Hematopoietic multipotent progenitor cell treated with erythropoietin and hydrocortisone succinate and interleukin-3 and kit ligand, for 15 days (in vitro differentiated cells): ENCODE data around the gene PRDM16.

Source experiments
- DNase-seq: peaks from one replicate; pipeline ENCODE4 v3.0.0-alpha.2; 2015; ENCODE audit warnings: low spot score

PRDM16 gene

GRCh38 chr1:3124246-3124645, 55.2 kb downstream of the PRDM16 start:
- DNase-seq, result no peak

DNA sequence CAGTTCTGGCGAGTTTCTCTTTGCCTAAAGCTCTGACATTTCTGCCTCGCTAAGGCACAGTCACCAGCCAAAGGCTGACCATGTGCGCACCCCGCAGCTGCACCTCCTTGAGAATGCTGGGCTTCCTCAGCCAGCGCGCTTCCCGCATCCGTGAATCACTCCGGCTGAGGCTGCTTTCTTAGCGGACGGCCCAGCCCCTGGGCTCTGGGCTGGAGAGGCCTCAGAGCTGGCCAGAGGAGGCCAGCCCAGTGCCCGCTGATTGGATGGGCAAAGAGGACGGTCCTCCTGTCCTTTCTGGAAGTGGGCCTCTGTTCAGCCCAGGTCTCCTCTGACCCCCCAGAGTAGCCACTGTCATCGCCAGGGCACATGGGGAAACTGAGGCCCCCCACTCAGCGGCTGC, 56.1 kb downstream of the PRDM16 start:
- no peak for DNase-seq

DNA sequence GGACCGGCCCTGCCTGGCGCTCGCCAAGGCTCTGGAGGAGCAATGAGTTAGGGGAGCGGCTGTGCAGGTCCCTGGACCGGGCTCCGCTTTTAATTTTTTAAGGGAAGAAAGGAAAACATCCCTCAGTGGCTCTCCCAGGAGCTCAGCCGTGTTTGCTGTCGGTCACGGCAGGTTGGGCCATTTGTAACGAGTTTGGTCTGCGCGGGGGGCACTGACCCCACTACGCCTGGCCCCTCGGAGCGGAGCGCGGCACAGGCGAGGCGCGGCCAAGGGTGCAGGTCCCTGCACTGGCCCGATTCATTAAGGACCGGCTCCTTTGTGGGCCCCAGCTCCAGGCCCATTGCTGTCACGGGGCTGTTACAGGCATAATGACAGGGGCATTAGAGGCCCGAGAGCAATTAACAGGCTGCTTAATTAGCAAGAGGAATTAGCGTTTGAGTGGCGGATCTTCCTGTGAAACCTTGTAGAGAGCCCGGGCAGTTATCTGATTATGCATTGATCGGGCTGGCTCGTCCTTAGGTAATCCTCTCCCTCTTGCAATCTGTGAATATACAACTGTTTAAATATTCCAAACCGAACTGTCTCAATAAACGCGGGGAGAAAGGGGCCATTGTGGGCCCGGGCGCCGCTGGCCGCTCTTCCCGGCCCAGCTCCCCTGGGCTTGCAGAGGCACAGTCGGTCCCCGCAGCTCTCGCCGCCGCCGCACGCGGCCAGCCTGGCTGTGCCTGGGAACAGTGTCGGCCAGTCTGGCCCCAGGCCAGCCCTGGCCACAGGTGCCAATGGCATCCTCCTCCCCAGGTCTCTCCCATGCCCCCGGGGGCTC, 56.8 kb downstream of the PRDM16 start:
- no peak for DNase-seq

GRCh38 chr1:3126756-3127678, 58.0 kb downstream of the PRDM16 start:
- DNase-seq, result no peak

DNA sequence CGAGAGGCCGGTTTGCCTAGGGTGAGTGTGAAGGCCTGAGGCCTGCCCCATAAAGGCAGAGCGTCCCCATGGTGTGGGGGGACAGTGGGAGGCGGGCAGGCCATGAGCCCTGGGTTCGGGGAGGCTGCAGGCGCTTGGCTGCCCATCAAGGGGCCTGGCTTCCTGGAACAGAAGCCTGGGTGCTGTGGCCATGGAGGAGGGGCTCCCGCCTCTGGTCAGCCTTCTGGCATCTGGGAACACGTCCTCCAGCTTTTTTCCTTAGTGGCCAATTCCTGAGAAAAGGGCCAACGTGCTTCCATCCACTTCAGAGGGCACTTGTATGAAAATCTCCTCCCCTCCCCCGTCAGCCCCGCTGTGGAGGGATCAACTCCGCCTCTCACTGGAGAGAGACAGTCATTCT, 58.7 kb downstream of the PRDM16 start:
- DNase-seq, result no peak

DNA sequence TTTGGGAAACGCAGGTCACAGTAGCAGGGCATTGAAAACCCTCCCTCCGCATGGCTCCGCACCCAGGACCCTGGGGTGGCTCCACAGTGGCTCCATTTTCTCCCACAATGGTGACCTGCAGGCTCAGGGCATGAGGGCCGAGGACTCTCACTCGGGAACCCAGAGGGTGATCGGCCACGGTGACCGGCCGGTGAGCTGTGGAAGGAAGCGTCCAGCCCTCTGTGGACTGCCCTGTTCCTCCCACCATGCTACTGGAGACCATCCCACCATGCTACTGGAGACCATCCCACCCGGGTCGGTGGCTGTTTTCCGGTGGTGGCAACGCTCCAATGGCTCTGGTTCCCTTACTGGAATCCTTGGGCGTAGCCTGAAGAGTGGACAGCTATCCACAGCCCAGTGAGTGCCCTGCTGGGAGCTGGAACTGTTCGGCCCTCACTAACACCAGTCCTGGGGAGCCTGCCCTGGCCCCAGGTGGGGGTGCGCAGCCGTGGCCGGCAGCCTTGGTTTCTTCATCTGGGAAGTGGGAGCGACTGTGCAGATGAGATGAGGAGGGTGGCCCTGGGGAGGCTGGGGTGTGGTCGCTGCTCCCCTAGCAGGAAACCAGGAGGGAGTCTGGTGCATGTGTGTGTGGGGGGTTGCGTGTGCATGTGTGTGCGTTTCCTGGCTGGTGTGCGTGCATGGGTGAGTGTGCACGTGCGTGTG, 59.6 kb downstream of the PRDM16 start:
- no peak for DNase-seq

DNA sequence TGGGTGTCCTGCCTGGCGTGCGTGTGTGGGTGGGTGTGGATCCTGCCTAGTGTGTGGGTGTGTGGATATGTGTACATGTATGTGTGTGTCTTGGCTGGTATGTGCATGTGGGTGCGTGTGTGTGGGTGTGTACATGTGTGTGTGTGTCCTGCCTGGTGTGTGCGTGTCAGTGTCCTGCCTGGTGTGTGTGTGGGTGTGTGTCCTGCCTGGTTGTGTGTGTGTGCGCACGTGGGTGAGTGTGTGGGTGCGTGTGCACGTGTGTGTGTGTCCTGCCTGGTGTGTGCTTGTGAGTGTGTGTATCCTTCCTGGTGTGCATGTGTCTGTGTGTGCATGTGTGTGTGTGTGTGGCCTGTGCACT, 60.1 kb downstream of the PRDM16 start:
- no peak for DNase-seq

DNA sequence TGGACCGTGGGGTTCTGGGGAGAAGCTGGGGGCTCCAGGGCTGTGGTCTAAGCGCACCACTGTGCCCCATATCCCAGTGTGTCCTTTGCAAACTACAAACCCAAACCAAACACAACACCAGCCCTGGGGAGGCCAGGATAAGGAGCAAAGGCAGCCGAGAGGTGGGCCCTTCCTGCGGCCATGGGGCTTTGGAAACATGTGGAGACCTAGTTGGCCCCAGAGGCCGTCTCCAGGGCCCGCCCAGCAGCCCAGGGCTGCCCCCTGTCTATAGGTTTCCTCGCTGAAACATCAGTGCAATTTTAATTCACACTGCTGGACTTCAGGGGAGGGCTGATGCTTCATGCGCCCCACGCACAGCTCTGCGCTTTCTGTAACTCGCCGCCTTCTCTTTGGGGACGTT, 61.3 kb downstream of the PRDM16 start:
- no peak for DNase-seq

GRCh38 chr1:3132660-3133059, 63.7 kb downstream of the PRDM16 start:
- no peak for DNase-seq

GRCh38 chr1:3133686-3134085, 64.7 kb downstream of the PRDM16 start:
- no peak for DNase-seq

DNA sequence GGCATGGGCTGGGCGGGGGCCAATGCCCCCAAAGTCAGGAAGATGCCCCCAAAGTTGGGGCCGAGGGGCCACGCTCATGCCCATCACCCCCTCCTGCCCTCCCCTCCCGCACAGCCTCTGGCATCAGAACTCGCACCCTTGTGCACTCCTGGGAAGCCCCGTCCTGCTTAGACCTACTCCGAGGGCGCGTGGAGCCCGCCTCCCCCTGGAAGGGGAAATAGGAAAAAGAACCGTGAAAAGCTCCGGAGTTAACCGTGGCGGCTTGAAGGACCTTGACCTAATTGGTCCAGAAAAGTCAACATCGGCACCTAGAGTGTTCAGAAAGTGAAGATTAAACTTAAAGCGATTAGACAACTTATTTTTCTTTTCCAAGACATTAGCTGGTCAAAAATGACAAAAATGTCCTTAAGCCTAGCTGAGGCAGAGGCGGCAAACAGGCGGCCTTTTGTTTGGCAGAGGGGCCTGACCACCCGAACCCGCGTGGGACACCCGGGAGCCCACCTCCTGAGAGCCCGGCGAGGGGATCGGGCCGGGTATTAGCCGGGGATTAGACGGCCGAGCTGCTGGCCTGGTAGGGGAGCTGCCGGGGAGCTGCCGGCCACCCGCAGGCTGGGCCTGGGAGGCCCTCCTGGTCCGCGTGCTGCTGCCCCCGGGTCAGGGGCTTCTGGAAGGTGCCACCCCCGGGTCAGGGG, 65.5 kb downstream of the PRDM16 start:
- DNase-seq, result no peak

DNA sequence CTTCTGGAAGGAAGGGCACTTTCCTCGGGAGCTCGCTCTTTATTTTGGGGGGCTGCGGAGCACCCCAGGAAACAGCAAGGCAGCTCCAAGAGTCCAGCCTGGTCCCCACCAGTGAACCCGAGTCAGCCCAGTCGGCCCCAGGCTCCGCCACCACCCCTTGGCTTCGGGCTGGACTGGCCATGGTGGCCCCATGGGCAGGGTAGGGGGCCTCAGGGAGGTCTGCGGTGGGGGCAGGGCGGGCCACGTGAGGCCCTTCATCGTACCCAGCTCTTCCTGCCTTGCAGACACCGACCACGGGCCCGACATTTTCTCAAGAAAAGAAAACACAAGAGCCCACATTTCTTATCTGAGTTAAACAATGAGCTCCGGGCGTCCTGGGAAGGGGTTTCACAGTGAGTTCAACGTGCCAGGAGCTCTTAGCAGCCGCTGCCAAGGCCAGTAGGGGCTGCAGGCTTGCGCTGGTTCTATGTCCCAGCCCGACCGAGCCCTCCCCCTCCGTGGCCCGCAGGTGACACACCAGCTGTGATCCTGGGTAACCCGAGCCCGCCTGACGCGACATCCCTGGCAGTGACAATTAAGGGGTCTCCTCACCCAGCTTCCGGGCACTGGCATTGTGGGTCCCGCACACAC, 66.2 kb downstream of the PRDM16 start:
- no peak for DNase-seq

GRCh38 chr1:3135744-3136455, 66.9 kb downstream of the PRDM16 start:
- DNase-seq, result no peak

GRCh38 chr1:3136532-3136931, 67.5 kb downstream of the PRDM16 start:
- no peak for DNase-seq

DNA sequence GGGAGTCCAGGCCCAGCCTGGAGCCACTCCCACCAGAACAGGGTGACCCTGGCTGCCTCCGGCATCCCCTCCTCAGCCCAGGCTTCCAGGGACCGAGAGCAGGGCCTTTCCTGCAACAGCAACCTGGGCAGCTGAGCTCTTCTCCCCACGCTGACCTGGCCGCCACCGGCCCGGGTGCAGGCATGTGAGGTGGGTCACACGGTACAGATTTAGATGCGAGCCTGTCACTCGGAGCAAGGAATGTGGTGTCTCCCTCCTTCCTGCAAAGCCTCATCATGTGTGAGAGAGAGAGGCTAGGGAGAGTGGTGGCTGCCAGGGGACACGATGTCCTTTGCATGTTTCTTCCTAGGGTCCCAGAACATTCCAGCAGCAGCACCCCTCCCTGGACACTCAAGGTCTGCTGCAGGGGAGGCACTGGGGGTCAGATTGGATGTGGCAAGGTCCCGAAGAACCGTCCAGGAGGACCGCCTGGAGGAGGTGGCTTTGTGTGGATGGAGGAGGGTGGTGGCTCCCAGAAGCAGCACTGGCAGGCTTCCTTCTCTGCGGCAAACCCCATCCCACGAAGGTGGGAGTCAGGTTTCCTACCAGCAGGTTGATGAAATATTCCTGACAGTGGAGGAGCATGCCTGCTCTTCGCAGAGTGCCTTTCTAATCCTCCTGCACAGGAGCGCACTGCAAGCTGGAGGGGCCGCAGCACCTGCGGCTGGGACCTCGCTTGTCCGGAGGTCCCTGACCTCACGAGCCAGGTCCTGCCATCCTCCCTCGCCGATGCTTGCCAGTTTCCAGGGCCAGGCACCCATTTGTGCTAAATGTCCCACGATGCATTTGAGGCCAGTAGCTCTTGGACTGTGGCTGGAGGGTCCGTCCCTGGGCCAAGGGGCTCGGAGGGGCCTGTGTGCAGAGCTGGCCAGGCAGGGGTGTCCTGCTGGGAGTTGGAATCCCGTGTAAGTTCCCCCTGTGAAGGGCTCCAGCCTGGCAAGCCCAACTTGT, 68.4 kb downstream of the PRDM16 start:
- no peak for DNase-seq

- no peak for DNase-seq
Measured at GRCh38 chr1:3138623-3139151, 69.7 kb downstream of the PRDM16 start.

GRCh38 chr1:3139451-3139852, 70.4 kb downstream of the PRDM16 start:
- DNase-seq, result no peak

DNA sequence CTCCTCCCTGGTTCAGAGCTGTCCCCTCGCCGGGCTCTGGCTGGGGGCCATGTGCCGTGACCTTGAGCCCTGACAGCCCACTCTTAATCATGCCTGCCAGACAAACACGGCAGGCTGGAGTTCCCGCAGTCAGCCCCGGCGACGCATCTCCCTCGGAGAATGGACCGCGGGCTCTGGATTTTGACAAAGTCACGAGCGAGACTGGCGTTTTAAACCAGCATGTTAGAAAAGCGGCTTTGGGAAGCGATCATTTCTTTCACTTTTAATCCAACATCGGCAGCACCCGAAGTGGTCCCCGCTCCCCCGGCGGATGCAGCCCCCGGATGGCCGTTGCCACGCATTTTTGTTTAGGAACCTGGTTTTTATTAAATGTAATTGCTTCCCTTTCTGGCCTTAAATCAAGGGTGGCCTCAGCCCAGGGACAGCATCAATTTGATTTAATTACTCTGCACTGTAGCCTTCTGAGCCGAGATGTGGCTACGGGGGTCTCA, 70.9 kb downstream of the PRDM16 start:
- no peak for DNase-seq

DNA sequence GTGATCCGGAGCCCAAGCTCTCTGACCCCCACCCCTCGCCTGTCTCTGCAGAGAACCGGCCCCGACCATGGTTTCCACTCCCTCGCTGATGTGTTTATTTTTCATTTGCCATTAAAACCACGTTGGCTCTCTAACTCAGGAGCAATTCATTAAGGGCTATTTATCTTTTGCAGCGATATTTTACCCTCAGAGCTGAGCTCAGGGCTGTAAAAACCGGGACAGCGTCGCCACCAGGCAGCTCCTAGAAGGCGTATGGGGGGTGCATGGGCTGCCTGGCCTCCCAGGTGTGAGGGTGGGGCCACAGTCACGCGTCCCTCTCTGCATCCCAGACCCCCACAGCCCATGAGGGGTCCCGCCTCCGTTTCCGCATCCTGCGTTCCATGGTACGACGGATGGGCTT, 71.4 kb downstream of the PRDM16 start:
- no peak for DNase-seq
